SKM-1 (cell line): Measurements from ENCODE around the gene SH3PXD2A.
A peak's percentile ranks its signal among the peaks of the same experiment; 100 is the strongest.
"Not testable (repeated sequence)": the region's sequence is repeated elsewhere in the genome, so short reads cannot be mapped to it uniquely, and the experiment has no call there.

ENCODE experiments used
- DNase-seq: peaks from one replicate; lab custom pipeline; 2025; ENCODE audit not compliant: unreplicated experiment; lab: John Stamatoyannopoulos, UW

The SH3PXD2A gene

GRCh38 chr10:103653581-103654037 is 201.8 kb downstream of the SH3PXD2A start:
- DNase-seq, result no peak

GRCh38 chr10:103652599-103653281 is 202.6 kb downstream of the SH3PXD2A start:
- DNase-seq, result no peak

- DNase-seq, result no peak
These were observed 203.4 kb downstream of the SH3PXD2A start for GRCh38 chr10:103651783-103652476.

- no peak for DNase-seq
These were observed 204.0 kb downstream of the SH3PXD2A start for GRCh38 chr10:103651333-103651732.

- no peak for DNase-seq
These were observed 205.5 kb downstream of the SH3PXD2A start for GRCh38 chr10:103649654-103650423.

- DNase-seq, result no peak
These were observed 206.5 kb downstream of the SH3PXD2A start for GRCh38 chr10:103648636-103649532.

- no peak for DNase-seq
These were observed 207.1 kb downstream of the SH3PXD2A start for GRCh38 chr10:103648251-103648635.

- no peak for DNase-seq
These were observed 209.1 kb downstream of the SH3PXD2A start for GRCh38 chr10:103646304-103646703.

GRCh38 chr10:103645141-103646054 is 210.0 kb downstream of the SH3PXD2A start:
- peak; percentile 96 for DNase-seq

GRCh38 chr10:103643381-103643780 is 212.0 kb downstream of the SH3PXD2A start:
- no peak for DNase-seq

- no peak for DNase-seq
These were observed 214.1 kb downstream of the SH3PXD2A start for GRCh38 chr10:103641326-103641725.

- DNase-seq, result no peak
These were observed 214.8 kb downstream of the SH3PXD2A start for GRCh38 chr10:103640436-103641181.

GRCh38 chr10:103638948-103639347 is 216.4 kb downstream of the SH3PXD2A start:
- DNase-seq, result no peak

GRCh38 chr10:103637927-103638557 is 217.3 kb downstream of the SH3PXD2A start:
- DNase-seq, result no peak

- no peak for DNase-seq
These were observed 218.4 kb downstream of the SH3PXD2A start for GRCh38 chr10:103637011-103637410.

- no peak for DNase-seq
These were observed 218.9 kb downstream of the SH3PXD2A start for GRCh38 chr10:103636492-103636891.

GRCh38 chr10:103635580-103635979 is 219.8 kb downstream of the SH3PXD2A start:
- no peak for DNase-seq

- DNase-seq, result no peak
These were observed 221.5 kb downstream of the SH3PXD2A start for GRCh38 chr10:103633846-103634245.

- DNase-seq, result not testable (repeated sequence)
These were observed 222.5 kb downstream of the SH3PXD2A start for GRCh38 chr10:103632871-103633270.
